Measurements from ENCODE around the gene GSTA4. TPM values are rescaled to one million over a fixed set of nuclear protein-coding genes. Genes with fewer than 3 reads are reported as not detected.
"Not testable (repeated sequence)": the region's sequence is repeated elsewhere in the genome, so short reads cannot be mapped to it uniquely, and the experiment has no call there.

Gene GSTA4
- total RNA-seq, 1 donor = 25.9 TPM

GRCh38 chr6:52953911-52954839 lies 40.9 kb downstream of the GSTA4 start:
- no peak for TF ChIP-seq CTCF (IDR thresholded peaks at IDR 0.05; ENCODE audit: insufficient read depth, low read depth, low read length)
- no peak overlapping the region for H3K4me3 ChIP-seq (ENCODE audit: low read depth, low read length)
- peak; percentile 14 for DNase-seq (ENCODE audit: low read depth)

GRCh38 chr6:52946306-52946705 lies 48.8 kb downstream of the GSTA4 start:
- no peak for TF ChIP-seq CTCF (IDR thresholded peaks at IDR 0.05; ENCODE audit: insufficient read depth, low read depth, low read length)
- no peak overlapping the region for H3K4me3 ChIP-seq (ENCODE audit: low read depth, low read length)
- DNase-seq (ENCODE audit: low read depth) = no peak

GRCh38 chr6:52942821-52943220 lies 52.3 kb downstream of the GSTA4 start:
- not testable (repeated sequence) for H3K4me3 ChIP-seq (ENCODE audit: low read depth, low read length); DNase-seq (ENCODE audit: low read depth)

- H3K4me3 ChIP-seq (ENCODE audit: low read depth, low read length) = no peak overlapping the region
- TF ChIP-seq CTCF (IDR thresholded peaks at IDR 0.05; ENCODE audit: insufficient read depth, low read depth, low read length) = no peak
- DNase-seq (ENCODE audit: low read depth) = no peak
These were observed 52.9 kb downstream of the GSTA4 start for GRCh38 chr6:52942221-52942620.

GRCh38 chr6:52937908-52938307 lies 57.2 kb downstream of the GSTA4 start:
- no peak for DNase-seq (ENCODE audit: low read depth)
- TF ChIP-seq CTCF (IDR thresholded peaks at IDR 0.05; ENCODE audit: insufficient read depth, low read depth, low read length) = no peak
- no peak overlapping the region for H3K4me3 ChIP-seq (ENCODE audit: low read depth, low read length)

GRCh38 chr6:52933778-52934177 lies 61.3 kb downstream of the GSTA4 start:
- TF ChIP-seq CTCF (IDR thresholded peaks at IDR 0.05; ENCODE audit: insufficient read depth, low read depth, low read length) = no peak
- no peak for DNase-seq (ENCODE audit: low read depth)
- no peak overlapping the region for H3K4me3 ChIP-seq (ENCODE audit: low read depth, low read length)

- TF ChIP-seq CTCF (IDR thresholded peaks at IDR 0.05; ENCODE audit: insufficient read depth, low read depth, low read length) = no peak
- no peak overlapping the region for H3K4me3 ChIP-seq (ENCODE audit: low read depth, low read length)
- DNase-seq (ENCODE audit: low read depth) = no peak
These were observed 63.7 kb downstream of the GSTA4 start for GRCh38 chr6:52931351-52931750.

Measured in fibroblast of villous mesenchyme (primary cell).